Measurements from ENCODE around the gene SYT2. TPM values are rescaled to one million over a fixed set of nuclear protein-coding genes. Genes with fewer than 3 reads are reported as not detected.
"Not testable (repeated sequence)": the region's sequence is repeated elsewhere in the genome, so short reads cannot be mapped to it uniquely, and the experiment has no call there.

Gene SYT2
- total RNA-seq, 1 donor from 2014 or later, result not detected

DNA sequence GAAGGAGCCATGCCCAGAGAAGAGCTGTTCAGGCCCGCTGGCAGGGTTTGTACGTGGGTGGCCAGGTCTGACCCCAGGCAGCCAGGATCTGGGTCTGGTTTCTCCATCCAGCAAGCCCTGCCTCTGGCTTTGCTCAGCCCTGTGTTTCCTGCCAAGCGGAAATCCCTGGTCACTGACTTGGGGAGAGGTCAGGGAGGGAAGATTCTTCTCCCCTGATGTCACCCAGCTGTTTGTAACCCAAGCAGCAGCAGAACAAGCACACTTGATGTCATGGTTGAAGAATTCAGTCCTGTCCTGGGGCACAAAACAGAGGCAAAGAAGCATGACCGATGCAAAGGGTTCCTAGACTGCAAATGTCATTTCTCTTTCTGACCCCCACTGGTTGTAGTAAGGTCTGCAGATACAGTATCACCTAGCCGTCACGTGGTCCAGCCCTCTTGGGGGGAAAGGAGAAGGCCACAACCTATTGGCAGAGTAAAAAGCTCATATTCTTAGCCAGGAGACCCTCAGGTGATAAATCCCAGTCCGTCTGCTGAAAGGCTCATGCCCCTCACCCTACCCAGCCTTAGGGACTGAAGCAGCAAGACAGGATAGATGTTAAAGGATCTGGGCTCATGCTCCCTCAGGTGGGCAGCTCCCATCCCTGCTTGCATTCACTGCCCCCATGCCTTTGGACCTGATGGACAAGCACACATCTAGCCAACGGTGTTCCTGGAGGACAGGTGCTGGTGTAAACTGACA lies 120.9 kb downstream of the SYT2 start:
- intact Hi-C loops (cut with DNase I), result no loop called here

DNA sequence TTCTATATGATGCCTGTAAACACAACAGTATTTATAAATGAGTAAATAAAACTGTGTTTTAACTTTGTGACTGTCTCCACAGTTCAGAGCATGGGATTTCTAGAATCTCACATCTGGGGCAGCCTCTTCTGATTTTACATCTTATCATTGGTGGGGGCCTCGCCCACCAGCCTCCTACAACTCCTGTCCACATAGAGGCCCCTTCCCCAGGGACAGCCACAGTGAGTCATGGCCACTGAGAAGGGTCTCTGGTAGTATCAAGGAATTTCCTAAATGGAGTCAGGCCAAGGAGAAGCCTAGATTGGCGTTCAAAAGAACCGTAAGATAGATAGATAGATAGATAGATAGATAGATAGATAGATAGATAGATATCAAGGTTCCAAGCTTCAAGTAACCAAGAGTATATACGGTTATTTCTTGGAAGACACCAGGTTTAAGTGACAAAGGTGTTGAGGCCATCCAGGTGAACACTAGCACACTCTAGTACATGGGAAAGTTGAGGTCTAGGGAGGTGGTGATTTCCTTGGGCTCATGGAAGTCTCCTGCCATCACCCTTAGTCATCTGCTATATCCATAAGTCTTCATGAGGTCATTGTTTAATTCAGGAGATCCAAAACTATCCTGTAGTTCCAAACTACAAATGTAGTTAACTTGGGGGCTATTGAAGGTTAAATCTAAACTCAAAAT lies 121.6 kb downstream of the SYT2 start:
- intact Hi-C loops (cut with DNase I), result no loop called here
- ATAC-seq, result peak; percentile 14

More for the DNA sequence above, 120.9 kb downstream of the SYT2 start:
- ATAC-seq (peak; percentile 88), DNase-seq (ENCODE audit: missing footprints) (peak; percentile 88)

DNA sequence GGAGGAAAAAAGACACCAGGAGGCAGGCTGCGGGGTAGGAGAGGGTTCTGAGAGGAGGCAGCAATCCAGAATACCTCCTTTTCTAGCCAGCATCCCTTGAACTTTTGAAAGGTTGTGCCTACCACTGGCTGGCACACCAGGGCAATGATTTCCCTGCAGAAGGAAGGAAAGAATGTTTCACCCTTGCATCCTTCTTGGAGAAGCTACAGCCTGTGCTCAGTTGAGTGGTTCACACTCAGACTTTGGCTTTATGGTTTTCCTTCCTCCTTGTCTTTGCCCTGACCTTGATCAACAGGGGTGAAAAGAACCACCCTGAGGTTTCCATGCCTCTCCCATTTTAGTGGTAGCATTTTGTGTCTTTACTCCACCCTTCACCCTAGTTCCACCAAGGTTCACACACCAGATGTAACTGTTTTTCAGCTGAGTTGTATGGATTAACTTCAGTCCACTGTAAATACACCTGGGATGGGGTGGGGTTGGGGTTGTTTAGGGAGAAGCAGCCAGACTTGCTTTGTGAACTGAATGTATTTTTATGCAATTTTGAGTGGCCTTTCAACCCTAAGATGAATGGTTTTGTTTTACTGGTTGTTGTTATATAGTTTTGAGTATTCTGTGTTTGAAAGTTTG lies 122.3 kb downstream of the SYT2 start:
- intact Hi-C loops (cut with DNase I), result no loop called here
- DNase-seq (ENCODE audit: missing footprints), result no peak
- ATAC-seq, result no peak

More for the DNA sequence above, 121.6 kb downstream of the SYT2 start:
- DNase-seq (ENCODE audit: missing footprints), result no peak

DNA sequence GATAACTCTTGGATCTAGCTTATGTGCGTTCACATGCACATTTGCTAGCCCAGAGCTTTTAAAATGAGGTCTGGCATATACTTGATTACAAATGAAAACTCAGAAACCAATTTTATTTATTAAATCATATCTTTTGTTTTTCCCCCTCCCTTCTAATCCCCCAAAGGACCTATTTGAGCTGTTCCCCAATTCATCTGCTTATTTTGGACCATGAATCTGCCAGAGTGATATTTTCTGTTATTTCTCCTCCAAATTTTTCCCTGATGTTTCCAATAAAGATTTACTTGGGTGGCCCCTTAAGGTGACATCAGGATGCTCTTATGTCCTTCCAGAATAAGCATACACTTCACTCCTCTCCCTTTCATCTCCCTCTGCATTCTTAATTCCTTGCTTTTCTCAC lies 123.4 kb downstream of the SYT2 start:
- DNase-seq (ENCODE audit: missing footprints), result no peak
- intact Hi-C loops (cut with DNase I), result no loop called here
- no peak for ATAC-seq

DNA sequence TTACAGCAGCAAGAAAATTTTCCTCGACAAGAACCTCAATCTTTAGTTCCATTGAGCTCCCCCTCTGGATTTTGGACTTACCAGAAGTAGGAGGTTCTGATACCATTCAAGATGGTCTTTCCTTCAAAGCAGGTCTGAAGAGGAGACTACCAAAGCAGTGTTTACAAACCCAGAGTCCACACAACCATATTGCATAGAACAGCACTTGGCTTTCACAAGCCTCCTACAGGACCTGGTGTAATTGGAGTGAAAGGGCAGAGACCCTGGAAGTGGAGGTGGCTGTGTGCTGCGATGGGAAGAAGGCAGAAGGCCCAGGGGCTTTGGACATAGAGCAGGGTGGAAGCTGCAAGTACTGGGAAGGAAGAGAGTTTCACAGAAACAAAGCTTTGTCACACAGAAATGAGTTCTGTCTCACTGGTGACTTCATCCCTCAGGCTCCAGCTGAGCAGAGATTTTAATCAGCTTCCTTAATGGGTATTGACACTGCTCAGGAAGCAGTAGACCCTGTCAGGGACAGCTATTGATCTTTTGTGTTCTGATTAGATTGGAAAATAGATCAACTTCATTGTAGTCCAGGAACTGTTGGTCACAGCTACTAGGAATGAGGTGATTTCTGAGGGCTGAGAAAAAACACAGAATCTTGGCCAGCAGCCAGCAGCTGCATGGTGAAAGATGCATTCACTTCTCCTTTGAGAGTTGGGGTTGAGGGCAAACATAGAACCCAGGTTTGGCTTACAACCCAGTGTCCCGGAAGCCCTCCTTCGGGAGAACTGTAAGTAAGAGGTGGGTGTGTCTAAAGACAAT lies 124.0 kb downstream of the SYT2 start:
- DNase-seq (ENCODE audit: missing footprints) (no peak), ATAC-seq (no peak)
- intact Hi-C loops (cut with DNase I), result no loop called here

DNA sequence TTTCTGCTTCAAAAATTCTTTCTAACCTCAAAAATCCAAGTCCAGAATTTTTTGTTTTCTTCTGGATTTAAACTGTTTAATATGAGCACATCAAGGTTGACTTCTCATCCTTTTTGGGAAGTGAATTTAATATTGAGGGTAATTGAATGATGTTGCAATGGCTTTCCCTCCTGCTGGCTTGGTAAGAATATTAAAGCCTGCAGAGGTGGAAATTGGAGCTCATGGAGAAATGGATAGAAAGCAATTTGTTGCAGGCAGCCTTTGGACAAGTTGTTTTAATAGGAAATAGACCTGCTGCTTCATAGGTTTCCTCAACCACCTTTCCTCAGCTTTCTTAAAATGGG lies 124.7 kb downstream of the SYT2 start:
- no peak for DNase-seq (ENCODE audit: missing footprints)
- no peak for ATAC-seq
- intact Hi-C loops (cut with DNase I), result no loop called here

DNA sequence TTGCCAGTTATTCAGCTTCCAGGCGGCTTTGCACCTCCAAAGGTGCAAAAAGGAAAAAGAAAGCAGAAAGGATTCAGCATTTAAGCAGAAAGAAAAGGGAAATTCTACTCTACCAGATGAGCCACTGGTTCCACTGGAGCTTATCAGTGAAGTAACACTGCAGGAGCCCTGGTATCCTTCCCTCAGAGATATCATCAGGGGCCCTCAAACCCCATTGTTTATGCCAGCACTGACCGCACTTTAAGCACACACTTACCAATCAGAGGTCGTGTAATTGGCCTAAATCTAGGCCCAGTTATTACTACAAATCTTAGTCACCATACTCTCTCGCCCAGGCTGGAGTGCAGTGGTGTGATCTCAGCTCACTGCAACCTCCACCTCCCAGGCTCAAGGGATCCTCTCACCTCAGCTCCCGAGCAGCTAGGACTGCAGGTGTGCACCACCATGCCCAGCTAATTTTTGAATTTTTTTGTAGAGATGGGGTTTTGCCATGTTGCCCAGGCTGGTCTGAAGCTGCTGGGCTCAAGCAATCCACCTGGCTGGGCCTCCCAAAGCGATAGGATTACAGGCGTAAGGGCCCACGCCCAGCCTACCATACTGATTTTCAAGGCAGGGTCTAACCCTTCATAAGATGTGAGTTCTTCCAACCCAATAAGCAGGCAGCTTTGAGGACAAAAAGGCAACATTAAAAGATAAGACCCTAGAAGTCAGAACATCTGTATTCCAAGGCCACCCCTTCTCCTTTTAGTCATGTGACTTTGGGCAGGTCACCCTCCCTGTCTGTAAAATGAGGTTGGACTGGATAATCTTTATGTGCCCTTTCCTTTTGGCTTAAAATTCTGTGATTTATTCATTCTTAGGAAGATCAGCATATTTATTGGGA lies 125.3 kb downstream of the SYT2 start:
- intact Hi-C loops (cut with DNase I), result no loop called here
- ATAC-seq, result no peak

DNA sequence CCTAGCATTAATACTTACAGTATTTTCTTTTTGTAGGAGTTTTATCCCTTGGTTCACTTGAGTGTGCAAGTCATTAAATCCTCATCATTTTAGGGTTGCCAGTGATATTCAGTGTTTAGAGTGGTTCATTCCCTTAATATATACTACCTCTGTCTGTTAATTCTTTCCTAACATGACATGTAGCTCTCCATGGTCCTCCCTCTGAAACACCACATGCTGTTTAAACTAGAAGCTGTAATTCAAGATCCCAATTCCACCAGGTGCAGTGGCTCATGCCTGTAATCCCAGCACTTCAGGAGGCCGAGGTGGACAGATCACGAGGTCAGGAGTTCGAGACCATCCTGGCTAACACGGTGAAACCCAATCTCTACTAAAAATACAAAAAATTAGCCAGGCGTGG lies 127.9 kb downstream of the SYT2 start:
- ATAC-seq; DNase-seq (ENCODE audit: missing footprints); intact Hi-C loops (cut with DNase I): not testable (repeated sequence)

More for the DNA sequence above, 125.3 kb downstream of the SYT2 start:
- no peak for DNase-seq (ENCODE audit: missing footprints)

DNA sequence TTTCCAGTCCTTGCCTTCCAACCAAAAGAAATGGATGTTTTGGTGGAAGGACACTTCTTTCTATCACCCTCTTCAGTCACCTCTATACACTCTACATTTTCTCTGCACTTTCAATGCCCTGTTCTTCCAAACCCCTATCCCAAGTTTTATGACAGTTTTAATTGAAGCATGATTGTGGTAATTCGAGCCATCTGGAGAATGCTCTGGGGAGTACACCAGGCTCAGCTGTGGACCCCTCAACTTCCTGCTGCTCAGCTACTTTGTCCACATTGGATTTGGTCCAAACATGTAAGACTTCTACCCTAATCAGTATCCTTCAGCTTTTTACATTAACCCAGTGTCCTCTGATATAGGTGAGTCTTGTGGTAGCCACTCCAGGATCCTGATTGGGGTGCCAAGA lies 129.6 kb downstream of the SYT2 start:
- ATAC-seq (no peak), DNase-seq (ENCODE audit: missing footprints) (no peak)

DNA sequence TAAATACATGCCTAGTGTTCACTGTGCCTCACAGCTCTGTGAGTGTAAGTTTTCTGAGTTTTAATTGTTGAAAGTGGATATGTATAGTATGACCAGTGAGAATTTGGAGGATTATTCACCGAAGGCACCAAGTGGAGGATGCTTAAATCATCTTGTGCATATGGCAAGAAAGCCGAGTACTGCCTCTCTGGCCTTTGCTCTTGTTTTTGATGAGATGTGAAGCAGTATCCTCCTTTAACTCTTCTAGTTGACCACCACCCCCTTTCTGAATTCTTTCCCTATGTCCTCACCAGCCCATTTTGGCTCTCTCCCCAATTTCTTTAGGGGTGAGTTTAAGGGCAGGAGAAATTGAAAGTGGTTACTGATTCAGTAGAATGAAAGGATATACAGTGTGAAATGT lies 130.4 kb downstream of the SYT2 start:
- intact Hi-C loops (cut with DNase I), result no loop called here
- ATAC-seq (no peak), DNase-seq (ENCODE audit: missing footprints) (no peak)

More for the DNA sequence above, 129.6 kb downstream of the SYT2 start:
- intact Hi-C loops (cut with DNase I), result no loop called here

DNA sequence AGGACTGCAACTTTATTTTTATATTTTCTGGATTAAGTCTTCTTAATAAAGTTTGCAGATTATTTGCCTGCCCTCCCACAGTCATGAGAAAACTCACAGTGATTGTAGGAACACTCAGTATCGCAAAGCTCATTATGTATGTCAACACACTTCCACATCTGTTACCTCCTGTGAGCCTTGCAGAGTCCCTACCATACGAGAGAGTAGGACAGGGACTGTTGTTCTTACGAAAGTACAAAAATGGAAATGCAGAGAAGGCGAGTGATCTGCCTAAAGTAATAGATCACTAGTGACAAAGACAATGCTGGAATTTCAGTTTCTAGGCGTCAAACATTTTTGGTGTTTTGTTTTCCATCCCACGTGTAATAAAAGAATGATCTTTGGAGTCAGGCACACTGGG lies 131.7 kb downstream of the SYT2 start:
- ATAC-seq, result peak; percentile 54
- no peak for DNase-seq (ENCODE audit: missing footprints)
- intact Hi-C loops (cut with DNase I), result no loop called here

DNA sequence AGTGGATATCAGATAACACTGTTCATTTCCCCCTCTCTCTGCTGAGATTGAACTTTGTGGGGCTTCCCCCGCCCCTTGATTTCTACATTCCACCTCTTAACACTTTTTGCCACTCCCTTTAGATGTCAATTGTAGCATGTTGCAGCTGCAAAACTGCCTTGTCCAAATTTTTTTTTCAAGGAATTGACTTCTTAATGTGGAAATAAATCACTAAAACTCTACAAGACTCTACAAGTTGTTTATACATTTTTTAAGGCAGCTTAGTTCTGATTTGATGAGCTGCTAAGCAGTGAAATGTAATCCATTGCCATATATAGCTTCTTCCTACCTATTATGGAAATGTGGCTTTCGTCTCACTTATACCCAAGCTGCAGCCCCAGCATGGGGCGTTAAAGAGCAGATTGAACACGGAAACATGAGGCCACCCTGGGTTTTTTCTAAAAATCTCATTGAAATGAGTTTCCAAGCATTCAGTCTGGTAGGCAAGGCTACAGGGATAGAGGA lies 132.2 kb downstream of the SYT2 start:
- no peak for ATAC-seq
- intact Hi-C loops (cut with DNase I), result no loop called here
- no peak for DNase-seq (ENCODE audit: missing footprints)

DNA sequence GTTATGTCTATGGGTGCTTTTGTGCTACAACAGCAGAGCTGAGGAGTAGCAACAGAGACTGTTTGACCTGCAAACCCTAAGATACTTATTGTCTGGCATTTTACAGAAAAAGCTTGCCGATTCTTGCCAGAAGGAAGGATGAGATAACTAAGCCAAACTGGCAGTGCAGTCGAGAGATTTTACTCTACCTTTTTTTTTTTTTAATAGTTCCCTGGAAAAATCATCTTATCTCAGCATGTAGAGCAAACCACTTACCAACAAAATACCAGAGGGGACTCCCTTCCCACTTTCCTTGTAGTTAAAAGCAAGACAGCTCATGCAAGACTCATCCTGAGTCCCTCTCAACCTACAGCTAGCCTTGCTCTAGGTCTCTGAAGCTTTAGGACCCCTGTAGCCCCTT lies 132.9 kb downstream of the SYT2 start:
- ATAC-seq, result no peak

DNA sequence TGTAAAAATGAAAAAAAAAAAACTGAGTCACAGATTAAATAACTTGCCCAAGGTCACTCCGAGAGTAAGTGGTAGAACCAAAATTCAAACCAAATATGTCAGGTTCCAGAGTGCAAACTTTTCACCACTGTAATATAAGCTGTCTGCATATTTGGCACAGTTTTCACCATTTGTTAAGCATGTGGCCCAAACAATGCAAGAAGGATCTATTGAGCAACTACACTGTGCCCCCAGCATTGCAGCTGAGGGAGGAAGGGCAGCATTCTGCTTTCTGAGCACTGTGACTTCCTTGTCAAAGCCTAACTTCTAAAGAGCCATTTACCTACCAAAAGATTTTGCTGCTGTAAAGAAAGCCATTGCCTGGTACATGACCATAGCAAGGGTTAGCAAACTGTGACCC lies 133.4 kb downstream of the SYT2 start:
- intact Hi-C loops (cut with DNase I), result no loop called here
- ATAC-seq, result no peak
- DNase-seq (ENCODE audit: missing footprints), result no peak

More for the DNA sequence above, 132.9 kb downstream of the SYT2 start:
- intact Hi-C loops (cut with DNase I), result no loop called here
- DNase-seq (ENCODE audit: missing footprints), result no peak

DNA sequence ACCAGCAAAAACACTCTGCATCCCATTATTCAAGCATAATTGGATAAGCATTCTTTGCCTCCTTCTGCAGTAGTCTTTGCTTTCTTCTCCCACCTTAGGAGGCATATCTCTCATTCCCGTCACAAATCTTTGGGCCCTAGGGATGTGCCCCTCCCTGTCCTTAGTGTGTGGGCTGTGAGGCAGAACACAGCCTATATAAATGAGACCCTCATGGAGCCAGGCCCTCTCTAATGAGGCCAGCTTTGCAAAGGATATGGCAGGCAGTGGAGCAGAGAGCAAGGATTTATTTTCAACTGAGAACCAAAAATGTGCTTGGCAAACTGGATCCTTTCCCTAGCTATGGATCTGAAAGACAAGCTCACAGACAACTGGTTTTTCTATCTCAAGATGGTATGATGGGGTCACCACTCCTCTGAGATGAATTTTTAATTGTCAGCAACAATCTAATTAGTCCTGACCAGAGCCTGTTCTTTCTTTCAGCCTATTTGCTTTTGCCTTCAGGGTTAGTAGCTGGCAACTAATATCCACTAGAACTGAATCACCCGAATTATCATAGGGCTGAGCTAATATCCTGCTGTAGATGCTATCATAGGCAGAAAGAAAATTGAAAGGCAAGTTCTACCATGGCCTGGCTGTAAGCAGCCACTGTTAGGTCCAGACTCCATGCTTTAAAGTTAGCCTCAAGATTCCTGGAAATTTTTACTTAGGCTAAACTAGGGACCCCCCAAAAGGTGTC lies 134.2 kb downstream of the SYT2 start:
- no peak for DNase-seq (ENCODE audit: missing footprints)
- no peak for ATAC-seq
- intact Hi-C loops (cut with DNase I), result no loop called here

DNA sequence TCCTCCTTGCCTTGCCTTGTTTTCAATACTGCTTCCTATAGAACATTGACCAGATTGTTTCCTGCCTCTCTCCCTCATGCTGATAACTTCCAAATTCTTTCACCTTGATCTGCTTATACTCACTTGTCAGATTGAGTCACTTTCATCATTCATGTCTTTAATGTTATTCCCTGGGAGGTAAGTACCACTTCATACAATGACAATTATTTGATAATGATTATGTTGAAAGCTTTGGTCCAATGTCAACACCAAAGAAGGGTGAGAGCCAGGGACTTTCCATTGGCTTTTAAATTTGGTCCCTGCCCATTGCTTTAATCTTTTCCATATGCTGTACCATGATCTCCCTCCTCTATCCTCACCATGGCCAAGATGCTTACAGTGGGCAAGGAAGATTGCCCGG lies 137.4 kb downstream of the SYT2 start:
- ATAC-seq (no peak), DNase-seq (ENCODE audit: missing footprints) (no peak)
- intact Hi-C loops (cut with DNase I), result loop anchor here (5.0 kb wide), 1 partner anchor 66 kb away; no protein-coding TSS in a partner anchor

DNA sequence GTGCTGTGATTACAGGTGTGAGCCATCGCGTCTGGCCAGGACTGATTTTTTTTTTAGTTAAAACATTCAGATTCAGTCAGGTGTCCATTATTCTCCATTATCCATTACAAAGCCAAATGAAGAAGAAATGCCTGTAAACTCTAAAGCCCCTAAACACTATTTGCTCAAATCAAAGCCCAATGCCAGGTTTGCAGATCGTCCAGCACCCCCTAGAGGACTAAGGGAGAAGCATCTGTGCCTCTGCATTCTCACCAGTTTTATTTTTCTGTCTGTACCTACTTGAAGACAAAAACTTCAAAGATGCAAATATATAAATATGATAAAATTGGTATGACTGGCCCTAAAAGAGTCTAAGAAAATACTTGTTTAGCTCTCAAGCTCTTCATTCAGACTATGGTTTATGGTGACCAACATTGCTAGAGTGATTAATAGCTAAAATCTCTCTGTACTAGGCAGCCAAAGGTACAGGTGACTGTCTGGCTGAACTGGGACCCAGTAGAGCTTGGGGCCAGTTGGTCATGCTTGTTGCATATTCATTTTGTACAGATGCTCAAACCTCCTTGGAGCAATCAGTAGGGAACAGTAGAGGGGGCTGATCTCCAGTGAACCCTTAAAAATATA lies 138.4 kb downstream of the SYT2 start:
- no peak for DNase-seq (ENCODE audit: missing footprints)
- intact Hi-C loops (cut with DNase I), result loop anchor here (5.0 kb wide), 1 partner anchor 65 kb away; no protein-coding TSS in a partner anchor
- ATAC-seq, result no peak
